Erythroblast (primary cell): ENCODE measurements around the gene IL1RL1.

Experiments
- GATA1 ChIP-seq: IDR thresholded peaks from 2 replicates; pipeline ENCODE4 v1.6.1; 2011; ENCODE audit warnings: low read depth, mild to moderate bottlenecking, control low read depth, low read length, moderate library complexity
- POLR2A ChIP-seq: IDR thresholded peaks from 2 replicates; pipeline ENCODE4 v1.6.1; 2011; ENCODE audit warnings: mild to moderate bottlenecking, low read length

GRCh38 chr2:102337481-102338386 is 26.4 kb downstream of the IL1RL1 start:
- TF ChIP-seq POLR2A (no peak), GATA1 (no peak)
